Measurements from ENCODE around the gene SRD5A2.
"Not testable (repeated sequence)": the region's sequence is repeated elsewhere in the genome, so short reads cannot be mapped to it uniquely, and the experiment has no call there.

DNA sequence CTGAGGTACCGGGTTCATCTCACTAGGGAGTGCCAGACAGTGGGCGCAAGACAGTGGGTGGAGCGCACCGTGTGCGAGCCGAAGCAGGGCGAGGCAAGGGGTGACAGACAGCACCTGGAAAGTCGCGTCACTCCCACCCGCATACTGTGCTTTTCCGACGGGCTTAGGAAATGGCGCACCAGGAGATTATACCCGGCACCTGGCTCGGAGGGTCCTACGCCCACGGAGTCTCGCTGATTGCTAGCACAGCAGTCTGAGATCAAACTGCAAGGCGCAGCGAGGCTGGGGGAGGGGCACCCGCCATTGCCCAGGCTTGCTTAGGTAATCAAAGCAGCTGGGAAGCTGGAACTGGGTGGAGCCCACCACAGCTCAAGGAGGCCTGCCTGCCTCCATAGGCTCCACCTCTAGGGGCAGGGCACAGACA is 84.3 kb downstream of the SRD5A2 start:
- TF ChIP-seq POLR2A (IDR thresholded peaks at IDR 0.05): not testable (repeated sequence)
- TF ChIP-seq, protein P1, sequence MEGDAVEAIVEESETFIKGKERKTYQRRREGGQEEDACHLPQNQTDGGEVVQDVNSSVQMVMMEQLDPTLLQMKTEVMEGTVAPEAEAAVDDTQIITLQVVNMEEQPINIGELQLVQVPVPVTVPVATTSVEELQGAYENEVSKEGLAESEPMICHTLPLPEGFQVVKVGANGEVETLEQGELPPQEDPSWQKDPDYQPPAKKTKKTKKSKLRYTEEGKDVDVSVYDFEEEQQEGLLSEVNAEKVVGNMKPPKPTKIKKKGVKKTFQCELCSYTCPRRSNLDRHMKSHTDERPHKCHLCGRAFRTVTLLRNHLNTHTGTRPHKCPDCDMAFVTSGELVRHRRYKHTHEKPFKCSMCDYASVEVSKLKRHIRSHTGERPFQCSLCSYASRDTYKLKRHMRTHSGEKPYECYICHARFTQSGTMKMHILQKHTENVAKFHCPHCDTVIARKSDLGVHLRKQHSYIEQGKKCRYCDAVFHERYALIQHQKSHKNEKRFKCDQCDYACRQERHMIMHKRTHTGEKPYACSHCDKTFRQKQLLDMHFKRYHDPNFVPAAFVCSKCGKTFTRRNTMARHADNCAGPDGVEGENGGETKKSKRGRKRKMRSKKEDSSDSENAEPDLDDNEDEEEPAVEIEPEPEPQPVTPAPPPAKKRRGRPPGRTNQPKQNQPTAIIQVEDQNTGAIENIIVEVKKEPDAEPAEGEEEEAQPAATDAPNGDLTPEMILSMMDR (IDR thresholded peaks at IDR 0.05): not testable (repeated sequence)

Measured in ovary (tissue), 3 donors.